ENCODE data around the gene FRMD6.
"Not testable (repeated sequence)": the region's sequence is repeated elsewhere in the genome, so short reads cannot be mapped to it uniquely, and the experiment has no call there.

FRMD6 gene

GRCh38 chr14:51626788-51627187 lies 24.9 kb upstream of the FRMD6 start:
- Histone ChIP-seq H3K27ac (no peak overlapping the region), H3K36me3 (ENCODE audit: control insufficient read depth, insufficient read depth, low read length) (no peaks in the 10 kb centered on the region), H3K4me3 (ENCODE audit: low read depth, low read length) (no peak overlapping the region), H3K4me1 (no peaks in the 10 kb centered on the region), H3K79me2 (no peaks in the 10 kb centered on the region), H3K9me3 (ENCODE audit: control insufficient read depth, low read length) (no peaks in the 10 kb centered on the region), H3K27me3 (ENCODE audit: control insufficient read depth, insufficient read depth, low read length) (no peaks in the 10 kb centered on the region), H2AFZ (no peak overlapping the region), H3K9ac (no peak overlapping the region), H3K4me2 (ENCODE audit: low read length) (no peak overlapping the region)
- no peak for TF ChIP-seq CTCF (IDR thresholded peaks at IDR 0.05)

DNA sequence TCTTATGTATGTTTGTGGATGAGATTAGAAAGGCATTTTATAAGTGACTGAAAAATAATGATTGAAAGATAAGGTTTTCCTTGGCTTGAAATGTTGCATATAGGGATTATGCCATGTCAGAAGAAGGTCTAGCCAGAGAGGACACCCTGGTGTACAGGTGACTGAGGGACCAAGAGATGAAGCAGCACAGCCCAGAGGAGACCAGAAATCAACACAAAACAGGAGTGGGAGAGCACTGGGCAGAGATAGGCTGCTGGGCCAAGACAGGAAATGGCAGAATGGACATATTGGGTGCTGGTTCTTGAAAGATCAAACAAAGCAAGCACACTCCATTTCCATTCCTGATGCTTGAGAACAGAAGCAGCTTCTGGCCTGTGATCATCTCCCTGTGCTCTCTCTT lies 24.4 kb upstream of the FRMD6 start:
- Histone ChIP-seq H3K9me3 (ENCODE audit: control insufficient read depth, low read length) (no peaks in the 10 kb centered on the region), H3K4me1 (no peaks in the 10 kb centered on the region), H3K4me2 (ENCODE audit: low read length) (no peak overlapping the region), H3K9ac (no peak overlapping the region), H3K27ac (no peak overlapping the region), H3K4me3 (ENCODE audit: low read depth, low read length) (no peak overlapping the region), H3K79me2 (no peaks in the 10 kb centered on the region), H3K36me3 (ENCODE audit: control insufficient read depth, insufficient read depth, low read length) (no peaks in the 10 kb centered on the region), H3K27me3 (ENCODE audit: control insufficient read depth, insufficient read depth, low read length) (no peaks in the 10 kb centered on the region), H2AFZ (no peak overlapping the region)
- TF ChIP-seq CTCF (IDR thresholded peaks at IDR 0.05) = no peak

DNA sequence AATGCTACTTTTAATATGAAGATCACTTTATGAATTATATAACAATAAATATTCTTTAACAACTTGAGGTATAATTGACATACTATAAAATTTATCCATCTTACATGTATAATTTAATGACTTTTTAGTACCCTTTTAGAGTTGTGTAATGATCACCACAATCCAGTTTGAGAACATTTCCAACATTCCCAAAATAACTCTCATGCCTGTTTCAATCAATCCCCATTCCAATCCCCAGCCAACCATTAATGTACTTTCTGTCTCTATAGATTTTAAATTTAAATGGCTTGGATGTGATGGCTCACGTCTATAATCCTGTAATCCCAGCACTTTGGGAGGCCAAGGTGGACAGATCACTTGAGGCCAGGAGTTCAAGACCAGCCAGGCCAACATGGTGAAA lies 23.5 kb upstream of the FRMD6 start:
- H3K27ac ChIP-seq = no peak overlapping the region

GRCh38 chr14:51630987-51631386 lies 20.7 kb upstream of the FRMD6 start:
- no peak for TF ChIP-seq CTCF (IDR thresholded peaks at IDR 0.05)
- no peak overlapping the region for H3K4me3 ChIP-seq (ENCODE audit: low read depth, low read length)

More for the DNA sequence above, 23.5 kb upstream of the FRMD6 start:
- no peaks in the 10 kb centered on the region for H3K9me3 ChIP-seq (ENCODE audit: control insufficient read depth, low read length)
- no peak overlapping the region for H3K4me3 ChIP-seq (ENCODE audit: low read depth, low read length)
- TF ChIP-seq CTCF (IDR thresholded peaks at IDR 0.05) = no peak
- no peaks in the 10 kb centered on the region for H3K27me3 ChIP-seq (ENCODE audit: control insufficient read depth, insufficient read depth, low read length)
- no peaks in the 10 kb centered on the region for H3K79me2 ChIP-seq
- H3K4me2 ChIP-seq (ENCODE audit: low read length) = no peak overlapping the region
- no peaks in the 10 kb centered on the region for H3K4me1 ChIP-seq
- no peaks in the 10 kb centered on the region for H3K36me3 ChIP-seq (ENCODE audit: control insufficient read depth, insufficient read depth, low read length)
- no peak overlapping the region for H2AFZ ChIP-seq
- no peak overlapping the region for H3K9ac ChIP-seq

DNA sequence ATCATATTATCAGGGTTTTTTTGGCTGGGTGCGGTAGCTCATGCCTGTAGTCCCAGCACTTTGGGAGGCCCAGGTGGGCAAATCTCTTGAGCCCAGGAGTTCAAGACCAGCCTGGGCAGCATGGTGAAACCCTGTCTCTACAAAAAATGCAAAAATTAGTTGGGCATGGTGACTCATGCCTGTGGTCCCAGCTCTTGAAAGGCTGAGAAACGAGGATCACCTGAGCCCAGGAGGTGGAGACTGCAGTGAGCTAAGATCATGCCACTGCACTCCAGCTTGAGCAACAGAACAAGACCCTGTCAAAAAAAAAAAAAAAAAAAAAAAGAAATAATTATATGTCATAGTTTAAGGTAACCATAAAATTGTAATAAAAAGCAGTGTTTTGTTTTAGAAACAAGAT lies 18.4 kb upstream of the FRMD6 start:
- not testable (repeated sequence) for H2AFZ ChIP-seq; H3K9me3 ChIP-seq (ENCODE audit: control insufficient read depth, low read length); H3K27ac ChIP-seq; H3K79me2 ChIP-seq; H3K4me1 ChIP-seq; H3K27me3 ChIP-seq (ENCODE audit: control insufficient read depth, insufficient read depth, low read length); H3K9ac ChIP-seq; H3K4me3 ChIP-seq (ENCODE audit: low read depth, low read length); H3K36me3 ChIP-seq (ENCODE audit: control insufficient read depth, insufficient read depth, low read length); H3K4me2 ChIP-seq (ENCODE audit: low read length)

More at GRCh38 chr14:51630987-51631386, 20.7 kb upstream of the FRMD6 start:
- H3K9ac ChIP-seq = no peak overlapping the region
- H3K4me1 ChIP-seq = no peaks in the 10 kb centered on the region
- H3K27ac ChIP-seq = no peak overlapping the region
- H3K79me2 ChIP-seq = no peaks in the 10 kb centered on the region
- H3K4me2 ChIP-seq (ENCODE audit: low read length) = no peak overlapping the region
- H3K27me3 ChIP-seq (ENCODE audit: control insufficient read depth, insufficient read depth, low read length) = no peaks in the 10 kb centered on the region
- no peak overlapping the region for H2AFZ ChIP-seq
- no peaks in the 10 kb centered on the region for H3K36me3 ChIP-seq (ENCODE audit: control insufficient read depth, insufficient read depth, low read length)
- no peaks in the 10 kb centered on the region for H3K9me3 ChIP-seq (ENCODE audit: control insufficient read depth, low read length)

Data from parathyroid adenoma (tissue), 2 donors.